Kidney tubule cell (primary cell): ENCODE measurements around the gene BSPH1.
"Not testable (repeated sequence)": the region's sequence is repeated elsewhere in the genome, so short reads cannot be mapped to it uniquely, and the experiment has no call there.

Experiments used
- DNase-seq: peaks from one replicate; pipeline ENCODE4 v3.0.0-alpha.2; 2018; ENCODE audit warnings: low spot score

The BSPH1 gene

GRCh38 chr19:47920107-47920506, 71.9 kb downstream of the BSPH1 start:
- DNase-seq, result not testable (repeated sequence)
